Spleen (tissue), 11 donors: ENCODE results near the gene UHRF1. TPM values are rescaled to one million over a fixed set of nuclear protein-coding genes. Genes with fewer than 3 reads are reported as not detected.
A peak's percentile ranks its signal among the peaks of the same experiment; 100 is the strongest.

Source experiments
- DNase-seq: peaks from one replicate; pipeline ENCODE4 v3.0.0-alpha.2; 2020
- H3K27ac ChIP-seq, 8 donors: fragments of 200-600 bp; sonication (generic) in 7 of 8; 1 replicate in 4 of 8; 2 replicates in 4 of 8; pipeline versions ENCODE4 v1.5.0 to v1.8.0; 2016 to 2021; ENCODE audit warnings: inconsistent platforms in 4 of 8, mild to moderate bottlenecking in 4 of 8, moderate library complexity in 1 of 8
- H3K27me3 ChIP-seq, 7 donors: fragments of 200-600 bp; sonication (generic) in 6 of 7; replicated peaks in 1 of 7; 1 replicate in 4 of 7; 2 replicates in 3 of 7; pipeline versions ENCODE4 v1.5.0 to v1.8.0; 2016 to 2021; ENCODE audit warnings: inconsistent platforms in 3 of 7, mild to moderate bottlenecking in 1 of 7
- H3K36me3 ChIP-seq, 6 donors: fragments of 200-600 bp; sonication (generic) in 5 of 6; 1 replicate in 4 of 6; 2 replicates in 2 of 6; pipeline versions ENCODE4 v1.5.0 to v1.8.0; 2016 to 2021; ENCODE audit warnings: inconsistent platforms in 2 of 6
- H3K4me1 ChIP-seq, 6 donors: fragments of 200-600 bp; sonication (generic) in 5 of 6; 1 replicate in 3 of 6; 2 replicates in 3 of 6; pipeline versions ENCODE4 v1.5.0 to v1.8.0; 2016 to 2021; ENCODE audit warnings: inconsistent platforms in 3 of 6
- H3K4me3 ChIP-seq, 8 donors: fragments of 200-600 bp; sonication (generic) in 7 of 8; 1 replicate in 4 of 8; 2 replicates in 4 of 8; pipeline versions ENCODE4 v1.5.0 to v1.8.0; 2016 to 2021; ENCODE audit warnings: inconsistent platforms in 4 of 8, mild to moderate bottlenecking in 4 of 8, moderate library complexity in 2 of 8
- H3K9me3 ChIP-seq, 8 donors: fragments of 200-600 bp; sonication (generic) in 7 of 8; 1 replicate in 4 of 8; 2 replicates in 4 of 8; pipeline versions ENCODE4 v1.5.0 to v1.8.0; 2016 to 2021; ENCODE audit warnings: inconsistent platforms in 4 of 8
- POLR2A ChIP-seq, 3 donors: fragments of 450-650 bp; IDR thresholded peaks; one replicate each; pipeline ENCODE4 v1.5.1; 2017; ENCODE audit warnings: antibody characterized with exemption in 3 of 3, mild to moderate bottlenecking in 1 of 3
- POLR2AphosphoS5 ChIP-seq, 3 donors: sonication (generic); formaldehyde crosslinking; IDR thresholded peaks; one replicate each; pipeline ENCODE4 v1.5.1; 2017; ENCODE audit warnings: antibody characterized with exemption in 3 of 3
- WGBS, 5 donors: extraction: QIAGEN DNeasy Blood & Tissue Kit in 3 of 5; methylation state at CpG; one replicate each; pipeline versions ENCODE4 v1.1.5 to v1.1.7; 2013 to 2018; 5-methylcytosine and 5-hydroxymethylcytosine counted together
- intact Hi-C: fragments of 100-400 bp; cut with DNase I; formaldehyde crosslinking; loops from one replicate; pipeline ENCODE4 v1.15.0; 2023; ENCODE audit warnings: low total_unique reads
- polyA plus RNA-seq, 3 donors: library from polyadenylated mRNA; stranded (reverse); fragments of 200-250 nt; gene quantifications; one replicate each; pipeline ENCODE4 v1.2.1, GENCODE V29; 2013
- total RNA-seq, 7 donors: library from RNA; depleted of rRNA in 3 of 7; stranded (reverse); fragments of >200 nt in 3 of 7; fragmentation: NEBNext Ultra II Directional in 4 of 7; extraction: Animal tissue kit (Norgen Biotek cat#: 25700) in 4 of 7; gene quantifications; one replicate each; pipeline versions ENCODE4 v1.1.0 to v1.2.1, GENCODE V29; 2016 to 2021
- TF ChIP-seq, protein P1 (sequence below), 11 experiments: fragments of 200-600 bp in 7 of 11; fragments of 450-650 bp in 4 of 11; sonication (generic) in 4 of 11; IDR thresholded peaks in 8 of 11; conservative IDR thresholded peaks in 3 of 11; 1 replicate in 7 of 11; 2 replicates in 4 of 11; pipeline versions ENCODE4 v1.4.0 to v1.8.0; 2016 to 2021; ENCODE audit warnings: antibody characterized with exemption in 11 of 11, inconsistent platforms in 4 of 11, mild to moderate bottlenecking in 1 of 11
- donor health status: healthy with polysubstance abuse.
- donor health status: DM: no; HTN: no; CAD: no; lungs with moderate emphysema.
- donor health status: DM: no; HTN: no; CAD: no.
- donor health status: Bipolar disorder and iron deficiency.
- donor health status: healthy.
- donor health status: DM: no; HTN: no; CAD: no.
- donor health status: DM: yes; HTN: yes; CAD: no.

Gene UHRF1
- total and polyA plus RNA-seq, 10 donors: 1.5 to 10.8 (median 4.6) TPM

DNA sequence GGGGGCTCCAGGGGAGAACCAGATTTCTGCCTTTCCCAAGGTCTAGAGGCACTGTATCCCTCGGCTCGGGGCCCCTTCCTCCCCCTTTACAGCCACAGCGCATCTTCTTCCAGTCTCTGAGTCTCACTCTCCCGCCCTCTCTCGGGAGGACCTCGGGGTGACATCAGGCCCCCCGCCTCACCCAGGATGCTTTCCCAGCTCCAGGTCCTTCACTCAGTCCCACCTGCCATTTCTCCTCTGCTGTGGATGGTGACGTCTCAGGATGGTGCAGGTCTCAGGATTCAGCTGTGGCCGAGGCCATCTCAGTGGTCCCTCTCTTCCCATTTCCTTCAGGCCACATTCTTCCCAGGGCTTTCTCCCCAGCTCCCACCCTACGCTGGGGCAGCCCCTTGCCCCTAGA lies 46.0 kb downstream of the UHRF1 start:
- peaks cover 0 to 46% (median 0%) of the 10 kb centered on the region in 6 donors for H3K36me3 ChIP-seq
- intact Hi-C loops: no loop called here
- H3K27me3 ChIP-seq: no peaks in the 10 kb centered on the region
- WGBS, 5 donors: 92 to 96% (median 95%) methylated on average over 10 of the region's 10 CpGs
- DNase-seq: no peak
- TF ChIP-seq, protein P1, sequence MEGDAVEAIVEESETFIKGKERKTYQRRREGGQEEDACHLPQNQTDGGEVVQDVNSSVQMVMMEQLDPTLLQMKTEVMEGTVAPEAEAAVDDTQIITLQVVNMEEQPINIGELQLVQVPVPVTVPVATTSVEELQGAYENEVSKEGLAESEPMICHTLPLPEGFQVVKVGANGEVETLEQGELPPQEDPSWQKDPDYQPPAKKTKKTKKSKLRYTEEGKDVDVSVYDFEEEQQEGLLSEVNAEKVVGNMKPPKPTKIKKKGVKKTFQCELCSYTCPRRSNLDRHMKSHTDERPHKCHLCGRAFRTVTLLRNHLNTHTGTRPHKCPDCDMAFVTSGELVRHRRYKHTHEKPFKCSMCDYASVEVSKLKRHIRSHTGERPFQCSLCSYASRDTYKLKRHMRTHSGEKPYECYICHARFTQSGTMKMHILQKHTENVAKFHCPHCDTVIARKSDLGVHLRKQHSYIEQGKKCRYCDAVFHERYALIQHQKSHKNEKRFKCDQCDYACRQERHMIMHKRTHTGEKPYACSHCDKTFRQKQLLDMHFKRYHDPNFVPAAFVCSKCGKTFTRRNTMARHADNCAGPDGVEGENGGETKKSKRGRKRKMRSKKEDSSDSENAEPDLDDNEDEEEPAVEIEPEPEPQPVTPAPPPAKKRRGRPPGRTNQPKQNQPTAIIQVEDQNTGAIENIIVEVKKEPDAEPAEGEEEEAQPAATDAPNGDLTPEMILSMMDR (IDR thresholded peaks at IDR 0.05 in 8 of 11, conservative IDR thresholded peaks at IDR 0.05 in 3 of 11): no peak
- TF ChIP-seq POLR2AphosphoS5 (IDR thresholded peaks at IDR 0.05) (no peak), POLR2A (IDR thresholded peaks at IDR 0.05) (no peak)
- peak overlapping the region in 1 of 8 donors; percentile 28 for H3K27ac ChIP-seq
- no peak overlapping the region for H3K4me3 ChIP-seq
- H3K9me3 ChIP-seq: no peaks in the 10 kb centered on the region
- peaks cover 0 to 8% (median 0%) of the 10 kb centered on the region in 6 donors for H3K4me1 ChIP-seq

- intact Hi-C loops: no loop called here
- Histone ChIP-seq H3K4me3 (no peak overlapping the region), H3K4me1 (no peaks in the 10 kb centered on the region), H3K9me3 (no peaks in the 10 kb centered on the region), H3K27ac (no peak overlapping the region), H3K36me3 (peaks cover 0 to 48% (median 0%) of the 10 kb centered on the region in 6 donors), H3K27me3 (no peaks in the 10 kb centered on the region)
- TF ChIP-seq POLR2AphosphoS5 (IDR thresholded peaks at IDR 0.05): no peak
- TF ChIP-seq, protein P1 (IDR thresholded peaks at IDR 0.05 in 8 of 11, conservative IDR thresholded peaks at IDR 0.05 in 3 of 11): no peak
- no peak for TF ChIP-seq POLR2A (IDR thresholded peaks at IDR 0.05)
- 92 to 100% (median 97%) methylated on average over 7 to 8 of the region's 8 CpGs for WGBS, 5 donors
- DNase-seq: no peak
These were observed 48.7 kb downstream of the UHRF1 start for GRCh38 chr19:4957981-4958380.

- WGBS, 5 donors: 92 to 96% (median 95%) methylated on average over 7 of the region's 7 CpGs
- intact Hi-C loops: no loop called here
- TF ChIP-seq POLR2AphosphoS5 (IDR thresholded peaks at IDR 0.05): no peak
- TF ChIP-seq, protein P1 (IDR thresholded peaks at IDR 0.05 in 8 of 11, conservative IDR thresholded peaks at IDR 0.05 in 3 of 11): no peak
- no peak for TF ChIP-seq POLR2A (IDR thresholded peaks at IDR 0.05)
These were observed 52.9 kb downstream of the UHRF1 start for GRCh38 chr19:4962085-4962619.

GRCh38 chr19:4965061-4965460 lies 55.8 kb downstream of the UHRF1 start:
- DNase-seq: no peak
- TF ChIP-seq, protein P1 (IDR thresholded peaks at IDR 0.05 in 8 of 11, conservative IDR thresholded peaks at IDR 0.05 in 3 of 11): no peak
- no peak for TF ChIP-seq POLR2A (IDR thresholded peaks at IDR 0.05)
- TF ChIP-seq POLR2AphosphoS5 (IDR thresholded peaks at IDR 0.05): no peak
- Histone ChIP-seq H3K36me3 (peaks cover 0 to 14% (median 0%) of the 10 kb centered on the region in 6 donors), H3K4me1 (peaks cover 3 to 16% (median 12%) of the 10 kb centered on the region in 6 donors), H3K27me3 (no peaks in the 10 kb centered on the region), H3K4me3 (no peak overlapping the region), H3K9me3 (no peaks in the 10 kb centered on the region), H3K27ac (no peak overlapping the region)
- intact Hi-C loops: no loop called here
- WGBS, 5 donors: 93 to 98% (median 97%) methylated on average over 6 of the region's 6 CpGs

More at GRCh38 chr19:4962085-4962619, 52.9 kb downstream of the UHRF1 start:
- H3K4me3 ChIP-seq: no peak overlapping the region
- no peaks in the 10 kb centered on the region for H3K9me3 ChIP-seq
- peaks cover 0 to 17% (median 0%) of the 10 kb centered on the region in 6 donors for H3K36me3 ChIP-seq
- no peak for DNase-seq
- H3K27me3 ChIP-seq: no peaks in the 10 kb centered on the region
- no peaks in the 10 kb centered on the region for H3K4me1 ChIP-seq
- no peak overlapping the region for H3K27ac ChIP-seq
